HCT116 (cell line): ENCODE measurements around the gene P2RX3. TPM values are rescaled to one million over a fixed set of nuclear protein-coding genes. Genes with fewer than 3 reads are reported as not detected.

Experiments used
- ATAC-seq: fragments of 200-7000 bp; cut with Tn5 transposase; 2 replicates; pipeline ENCODE4 v1.9.1; 2020; ENCODE audit warnings: mild to moderate bottlenecking, moderate library complexity
- BruUV-seq: library from RNA; stranded (reverse); fragments of 400-500 nt; replicated peaks from 2 replicates; lab custom pipeline; 2021; lab: Mats Ljungman, UMichigan
- CTCF ChIA-PET: fragments of 300-600 bp; sonication (Branson Sonifier 250); formaldehyde crosslinking; loops from one replicate; lab custom pipeline; 2021; ENCODE audit warnings: antibody characterized with exemption; lab: Charles Lee
- POLR2A ChIA-PET: fragments of 300-600, 350-600 bp; sonication (Branson Sonifier 250); formaldehyde crosslinking; loops from one replicate; lab custom pipeline; 2021; ENCODE audit warnings: antibody characterized with exemption; lab: Charles Lee
- RAD21 ChIA-PET, 2 experiments: fragments of 300-600 bp; sonication (Branson Sonifier 250); formaldehyde crosslinking; loops; one replicate each; lab custom pipeline; 2023; ENCODE audit warnings: low total read pairs in 2 of 2; ENCODE audit not compliant: uncharacterized antibody in 2 of 2, unreplicated experiment in 2 of 2, low non-redundant PET in 1 of 2; lab: Charles Lee
- DNase-seq: peaks from one replicate; pipeline ENCODE4 v3.0.0-alpha.2; 2010; ENCODE audit warnings: low read depth, low spot score
- H2AFZ ChIP-seq: fragments of 200-600 bp; shearing (Covaris generic), sonication (generic); 2 replicates; pipeline ENCODE4 v1.6.1; 2017; ENCODE audit warnings: low read depth, mixed run types, mixed read lengths, antibody characterized with exemption, low read length; ENCODE audit not compliant: poor library complexity, severe bottlenecking
- H3K27ac ChIP-seq: 2 replicates; pipeline ENCODE4 v1.5.1; 2012; ENCODE audit warnings: low read depth, low read length
- H3K27me3 ChIP-seq: fragments of 200-600 bp; sonication (generic); 2 replicates; pipeline ENCODE4 v1.6.1; 2016; ENCODE audit warnings: mixed run types, low read length, mixed read lengths; ENCODE audit not compliant: insufficient read depth
- H3K36me3 ChIP-seq, 2 experiments: fragments of 200-500 bp in 1 of 2; fragments of 200-600 bp in 1 of 2; sonication (Bioruptor generic) in 1 of 2; sonication (generic) in 1 of 2; 2 replicates each; pipeline versions ENCODE4 v1.5.1 to v1.6.1; 2014 to 2016; ENCODE audit warnings: low read length in 2 of 2, inconsistent platforms in 1 of 2, mixed read lengths in 1 of 2, mixed run types in 1 of 2; ENCODE audit not compliant: insufficient read depth in 2 of 2, control insufficient read depth in 1 of 2
- H3K4me1 ChIP-seq, 2 experiments: fragments of 200-600 bp in 1 of 2; sonication (generic) in 1 of 2; 2 replicates each; pipeline versions ENCODE4 v1.5.1 to v1.6.1; 2012 to 2017; ENCODE audit warnings: low read length in 2 of 2, inconsistent platforms in 1 of 2, mild to moderate bottlenecking in 1 of 2, mixed read lengths in 1 of 2, mixed run types in 1 of 2, moderate library complexity in 1 of 2; ENCODE audit not compliant: insufficient read depth in 2 of 2, control insufficient read depth in 1 of 2
- H3K4me2 ChIP-seq: fragments of 200-600 bp; sonication (generic); 2 replicates; pipeline ENCODE4 v1.6.1; 2017; ENCODE audit warnings: mixed run types, low read length, mixed read lengths
- H3K4me3 ChIP-seq, 2 experiments: fragments of 200-600 bp in 1 of 2; sonication (generic) in 1 of 2; replicated peaks in 1 of 2; 2 replicates each; pipeline ENCODE4 v1.5.1; 2011 to 2016; ENCODE audit warnings: low read length in 2 of 2, control low read depth in 1 of 2, low read depth in 1 of 2, mild to moderate bottlenecking in 1 of 2, mixed read lengths in 1 of 2, mixed run types in 1 of 2
- H3K79me2 ChIP-seq: fragments of 200-600 bp; sonication (generic); 2 replicates; pipeline ENCODE4 v1.6.1; 2017; ENCODE audit warnings: mild to moderate bottlenecking, mixed run types, low read length, moderate library complexity, mixed read lengths; ENCODE audit not compliant: insufficient read depth
- H3K9ac ChIP-seq: fragments of 200-600 bp; sonication (generic); 2 replicates; pipeline ENCODE4 v1.6.1; 2016; ENCODE audit warnings: low read length, mixed read lengths
- H3K9me2 ChIP-seq: fragments of 200-600 bp; sonication (generic), shearing (Covaris generic); 2 replicates; pipeline ENCODE4 v1.6.1; 2017; ENCODE audit warnings: mixed run types, mild to moderate bottlenecking, moderate library complexity; ENCODE audit not compliant: insufficient read depth
- H3K9me3 ChIP-seq, 2 experiments: fragments of 200-500 bp in 1 of 2; fragments of 200-600 bp in 1 of 2; sonication (Bioruptor generic) in 1 of 2; sonication (generic) in 1 of 2; 2 replicates each; pipeline ENCODE4 v1.6.1; 2014 to 2017; ENCODE audit warnings: low read length in 2 of 2, mixed read lengths in 2 of 2, inconsistent platforms in 1 of 2, low read depth in 1 of 2, mild to moderate bottlenecking in 1 of 2, mixed run types in 1 of 2, moderate library complexity in 1 of 2; ENCODE audit not compliant: control insufficient read depth in 1 of 2, insufficient read depth in 1 of 2
- H4K20me1 ChIP-seq: fragments of 200-600 bp; sonication (generic), shearing (Covaris generic); 2 replicates; pipeline ENCODE4 v1.6.1; 2017; ENCODE audit warnings: mixed run types, mild to moderate bottlenecking, moderate library complexity; ENCODE audit not compliant: insufficient read depth
- CEBPB ChIP-seq: IDR thresholded peaks from 2 replicates; pipeline ENCODE4 v1.6.1; 2012; ENCODE audit warnings: low read depth
- EZH2 ChIP-seq: fragments of 200-600 bp; sonication (generic); IDR thresholded peaks from 2 replicates; pipeline ENCODE4 v1.6.1; 2017; ENCODE audit warnings: antibody characterized with exemption, mixed run types
- EZH2phosphoT487 ChIP-seq: fragments of 200-600 bp; IDR thresholded peaks from 2 replicates; pipeline ENCODE4 v1.6.1; 2018; ENCODE audit warnings: antibody characterized with exemption, borderline replicate concordance
- JUND ChIP-seq: IDR thresholded peaks from 2 replicates; pipeline ENCODE4 v1.6.1; 2012
- POLR2A ChIP-seq: IDR thresholded peaks from 2 replicates; pipeline ENCODE4 v1.7.0; 2011; ENCODE audit warnings: borderline replicate concordance; ENCODE audit not compliant: insufficient read depth, insufficient read length; ENCODE audit errors: extremely low read depth
- RAD21 ChIP-seq: IDR thresholded peaks from 2 replicates; pipeline ENCODE4 v1.6.1; 2012; ENCODE audit warnings: low read depth, mild to moderate bottlenecking
- SRF ChIP-seq: IDR thresholded peaks from 2 replicates; pipeline ENCODE4 v1.6.1; 2012; ENCODE audit warnings: low read depth
- ZNF274 ChIP-seq: fragments of 200-500 bp; sonication (Bioruptor generic); IDR thresholded peaks from 2 replicates; pipeline ENCODE4 v1.6.1; 2014; ENCODE audit warnings: mild to moderate bottlenecking, low read depth, low read length, inconsistent platforms
- intact Hi-C: fragments of 100-400 bp; cut with micrococcal nuclease; formaldehyde crosslinking; loops from 2 replicates; pipeline ENCODE4 v1.10.0; 2022
- total RNA-seq: library from RNA; stranded (reverse); gene quantifications from one replicate; pipeline ENCODE4 v1.2.1, GENCODE V29; 2021; ENCODE audit not compliant: unreplicated experiment
- TF ChIP-seq, protein P1 (sequence below): IDR thresholded peaks from 2 replicates; pipeline ENCODE4 v1.6.1; 2012; ENCODE audit warnings: low read depth
- TF ChIP-seq, protein P2 (sequence below): IDR thresholded peaks from 2 replicates; pipeline ENCODE4 v1.6.1; 2011; ENCODE audit warnings: mild to moderate bottlenecking, low read length, moderate library complexity; ENCODE audit not compliant: insufficient replicate concordance; ENCODE audit errors: extremely low read depth

Gene P2RX3
- total RNA-seq, 1 experiment from 2014 or later, result not detected

DNA sequence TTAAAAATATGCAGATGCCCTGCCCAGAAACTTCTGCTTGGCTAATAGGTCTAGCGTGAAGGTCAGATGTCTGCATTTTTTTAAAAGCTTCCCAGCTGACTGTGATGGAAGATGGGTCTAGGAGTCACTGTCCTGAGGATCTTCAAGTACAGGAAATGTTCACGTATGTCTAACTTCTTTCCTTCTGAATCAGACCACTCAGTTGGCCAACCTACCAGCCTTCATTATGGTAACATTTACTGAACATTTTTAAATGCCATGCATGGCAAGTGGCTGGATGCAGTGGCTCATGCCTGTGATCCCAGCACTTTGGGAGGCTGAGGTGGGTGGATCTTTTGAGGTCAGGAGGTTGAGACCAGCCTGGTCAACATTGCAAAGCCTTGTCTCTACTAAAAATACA is 53.4 kb downstream of the P2RX3 start:
- H3K27ac ChIP-seq, result no peak overlapping the region
- H3K4me3 ChIP-seq, result no peak overlapping the region
- H4K20me1 ChIP-seq, result no peaks in the 10 kb centered on the region
- DNase-seq, result no peak
- RAD21 ChIA-PET, result no interaction called here
- no peak overlapping the region for H3K4me2 ChIP-seq
- TF ChIP-seq, protein P1, sequence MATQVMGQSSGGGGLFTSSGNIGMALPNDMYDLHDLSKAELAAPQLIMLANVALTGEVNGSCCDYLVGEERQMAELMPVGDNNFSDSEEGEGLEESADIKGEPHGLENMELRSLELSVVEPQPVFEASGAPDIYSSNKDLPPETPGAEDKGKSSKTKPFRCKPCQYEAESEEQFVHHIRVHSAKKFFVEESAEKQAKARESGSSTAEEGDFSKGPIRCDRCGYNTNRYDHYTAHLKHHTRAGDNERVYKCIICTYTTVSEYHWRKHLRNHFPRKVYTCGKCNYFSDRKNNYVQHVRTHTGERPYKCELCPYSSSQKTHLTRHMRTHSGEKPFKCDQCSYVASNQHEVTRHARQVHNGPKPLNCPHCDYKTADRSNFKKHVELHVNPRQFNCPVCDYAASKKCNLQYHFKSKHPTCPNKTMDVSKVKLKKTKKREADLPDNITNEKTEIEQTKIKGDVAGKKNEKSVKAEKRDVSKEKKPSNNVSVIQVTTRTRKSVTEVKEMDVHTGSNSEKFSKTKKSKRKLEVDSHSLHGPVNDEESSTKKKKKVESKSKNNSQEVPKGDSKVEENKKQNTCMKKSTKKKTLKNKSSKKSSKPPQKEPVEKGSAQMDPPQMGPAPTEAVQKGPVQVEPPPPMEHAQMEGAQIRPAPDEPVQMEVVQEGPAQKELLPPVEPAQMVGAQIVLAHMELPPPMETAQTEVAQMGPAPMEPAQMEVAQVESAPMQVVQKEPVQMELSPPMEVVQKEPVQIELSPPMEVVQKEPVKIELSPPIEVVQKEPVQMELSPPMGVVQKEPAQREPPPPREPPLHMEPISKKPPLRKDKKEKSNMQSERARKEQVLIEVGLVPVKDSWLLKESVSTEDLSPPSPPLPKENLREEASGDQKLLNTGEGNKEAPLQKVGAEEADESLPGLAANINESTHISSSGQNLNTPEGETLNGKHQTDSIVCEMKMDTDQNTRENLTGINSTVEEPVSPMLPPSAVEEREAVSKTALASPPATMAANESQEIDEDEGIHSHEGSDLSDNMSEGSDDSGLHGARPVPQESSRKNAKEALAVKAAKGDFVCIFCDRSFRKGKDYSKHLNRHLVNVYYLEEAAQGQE, result no peak
- TF ChIP-seq RAD21 (no peak), EZH2 (no peak), ZNF274 (no peak), JUND (no peak)
- TF ChIP-seq, all 23 proteins: peak for 0
- no peak overlapping the region for H3K9ac ChIP-seq
- POLR2A ChIA-PET, result no interaction called here
- H3K36me3 ChIP-seq, result no peaks in the 10 kb centered on the region
- no peaks in the 10 kb centered on the region for H3K4me1 ChIP-seq
- ATAC-seq, result no peak
- no peaks in the 10 kb centered on the region for H3K9me3 ChIP-seq
- no peak overlapping the region for H2AFZ ChIP-seq
- no TSS peak for BruUV-seq
- H3K27me3 ChIP-seq, result peaks cover 5% of the 10 kb centered on the region
- CTCF ChIA-PET, result no interaction called here
- no peaks in the 10 kb centered on the region for H3K79me2 ChIP-seq
- intact Hi-C loops, result no loop called here
- H3K9me2 ChIP-seq, result no peaks in the 10 kb centered on the region

DNA sequence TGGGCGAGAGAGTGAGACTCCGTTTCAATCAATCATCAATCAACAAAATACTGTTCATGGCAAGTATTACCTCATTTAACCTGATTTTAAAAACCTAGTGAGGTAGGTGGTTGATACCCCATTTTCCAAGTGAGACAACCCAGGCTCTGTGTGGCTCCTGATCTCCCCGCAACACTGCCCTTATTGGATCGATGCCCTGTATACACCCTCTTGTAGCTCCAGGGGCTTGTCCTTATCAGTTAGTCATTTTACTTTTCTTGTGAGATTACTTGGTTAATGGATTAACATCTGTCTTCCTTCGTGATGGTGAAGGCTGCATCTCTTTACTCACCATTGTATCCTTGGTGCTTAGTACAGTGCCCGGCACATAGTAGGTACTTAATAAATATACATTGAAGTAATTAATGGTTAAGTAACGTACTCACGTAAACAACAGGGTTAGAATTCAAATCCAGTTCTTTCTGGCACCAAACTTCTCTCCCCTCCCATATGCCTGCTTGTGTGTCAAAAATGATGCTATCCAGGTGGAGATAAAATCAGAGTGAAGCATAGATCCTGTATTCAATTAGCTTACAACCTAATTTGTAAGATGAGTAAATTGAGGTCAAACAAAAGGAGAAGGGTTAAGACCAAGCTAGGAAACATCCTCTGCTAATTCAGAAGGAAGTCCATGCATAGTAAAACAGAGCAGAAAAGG is 54.1 kb downstream of the P2RX3 start:
- ChIA-PET POLR2A (no interaction called here), RAD21 (no interaction called here), CTCF (no interaction called here)
- H3K9me3 ChIP-seq, result no peaks in the 10 kb centered on the region
- no TSS peak for BruUV-seq
- H2AFZ ChIP-seq, result no peak overlapping the region
- no peaks in the 10 kb centered on the region for H3K79me2 ChIP-seq
- no peaks in the 10 kb centered on the region for H3K4me1 ChIP-seq
- H3K4me2 ChIP-seq, result no peak overlapping the region
- peaks cover 5% of the 10 kb centered on the region for H3K27me3 ChIP-seq
- no peaks in the 10 kb centered on the region for H3K36me3 ChIP-seq
- DNase-seq, result no peak
- no peaks in the 10 kb centered on the region for H4K20me1 ChIP-seq
- H3K27ac ChIP-seq, result no peak overlapping the region
- H3K9ac ChIP-seq, result no peak overlapping the region
- H3K9me2 ChIP-seq, result no peaks in the 10 kb centered on the region
- ATAC-seq, result no peak
- intact Hi-C loops, result no loop called here
- H3K4me3 ChIP-seq, result no peak overlapping the region
- TF ChIP-seq CEBPB (no peak), EZH2 (no peak), EZH2phosphoT487 (no peak), SRF (no peak), POLR2A (no peak)
- TF ChIP-seq, protein P2, sequence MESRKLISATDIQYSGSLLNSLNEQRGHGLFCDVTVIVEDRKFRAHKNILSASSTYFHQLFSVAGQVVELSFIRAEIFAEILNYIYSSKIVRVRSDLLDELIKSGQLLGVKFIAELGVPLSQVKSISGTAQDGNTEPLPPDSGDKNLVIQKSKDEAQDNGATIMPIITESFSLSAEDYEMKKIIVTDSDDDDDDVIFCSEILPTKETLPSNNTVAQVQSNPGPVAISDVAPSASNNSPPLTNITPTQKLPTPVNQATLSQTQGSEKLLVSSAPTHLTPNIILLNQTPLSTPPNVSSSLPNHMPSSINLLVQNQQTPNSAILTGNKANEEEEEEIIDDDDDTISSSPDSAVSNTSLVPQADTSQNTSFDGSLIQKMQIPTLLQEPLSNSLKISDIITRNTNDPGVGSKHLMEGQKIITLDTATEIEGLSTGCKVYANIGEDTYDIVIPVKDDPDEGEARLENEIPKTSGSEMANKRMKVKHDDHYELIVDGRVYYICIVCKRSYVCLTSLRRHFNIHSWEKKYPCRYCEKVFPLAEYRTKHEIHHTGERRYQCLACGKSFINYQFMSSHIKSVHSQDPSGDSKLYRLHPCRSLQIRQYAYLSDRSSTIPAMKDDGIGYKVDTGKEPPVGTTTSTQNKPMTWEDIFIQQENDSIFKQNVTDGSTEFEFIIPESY, result no peak
- TF ChIP-seq, protein P1, result no peak
